Retina (tissue), 1 donor: ENCODE data around the gene BPIFB1.

Experiments used
- DNase-seq: peaks from one replicate; pipeline ENCODE4 v3.0.0-alpha.2; 2016

BPIFB1 gene

GRCh38 chr20:33273117-33273851, 9.7 kb upstream of the BPIFB1 start:
- DNase-seq = no peak

- no peak for DNase-seq
Measured at GRCh38 chr20:33275215-33275614, 7.8 kb upstream of the BPIFB1 start.

GRCh38 chr20:33275871-33276270, 7.1 kb upstream of the BPIFB1 start:
- DNase-seq = no peak

- DNase-seq = no peak
Measured at GRCh38 chr20:33276303-33277113, 6.5 kb upstream of the BPIFB1 start.

- DNase-seq = peak; percentile 19
Measured at GRCh38 chr20:33277471-33278441, 5.3 kb upstream of the BPIFB1 start.

GRCh38 chr20:33278700-33279099, 4.3 kb upstream of the BPIFB1 start:
- no peak for DNase-seq

GRCh38 chr20:33279261-33279910, 3.6 kb upstream of the BPIFB1 start:
- DNase-seq = no peak

GRCh38 chr20:33280000-33280680, 2.9 kb upstream of the BPIFB1 start:
- DNase-seq = no peak

GRCh38 chr20:33280775-33281174, 2.2 kb upstream of the BPIFB1 start:
- DNase-seq = no peak

- DNase-seq = no peak
Measured at GRCh38 chr20:33281550-33282146, 1.4 kb upstream of the BPIFB1 start.

GRCh38 chr20:33282196-33282934, 649 bp upstream of the BPIFB1 start:
- DNase-seq = no peak

- DNase-seq = no peak
Measured at GRCh38 chr20:33284284-33284683, 1.3 kb downstream of the BPIFB1 start.

- no peak for DNase-seq
Measured at GRCh38 chr20:33284937-33285336, 1.9 kb downstream of the BPIFB1 start.

GRCh38 chr20:33285861-33286495, 3.0 kb downstream of the BPIFB1 start:
- no peak for DNase-seq

GRCh38 chr20:33287884-33288283, 4.9 kb downstream of the BPIFB1 start:
- DNase-seq = no peak

GRCh38 chr20:33290852-33291251, 7.8 kb downstream of the BPIFB1 start:
- no peak for DNase-seq

- DNase-seq = no peak
Measured at GRCh38 chr20:33291416-33291815, 8.4 kb downstream of the BPIFB1 start.

GRCh38 chr20:33291830-33292355, 8.9 kb downstream of the BPIFB1 start:
- peak; percentile 41 for DNase-seq

GRCh38 chr20:33296206-33296605, 13.2 kb downstream of the BPIFB1 start:
- no peak for DNase-seq

- DNase-seq = no peak
Measured at GRCh38 chr20:33298391-33298790, 15.4 kb downstream of the BPIFB1 start.
